Neural cell (in vitro differentiated cells): ENCODE results near the gene HEPACAM. TPM values are rescaled to one million over a fixed set of nuclear protein-coding genes. Genes with fewer than 3 reads are reported as not detected.

Experiments used
- H2AFZ ChIP-seq: fragments of 200-600, 300-800 bp; sonication (generic), shearing (Covaris generic); 2 replicates; pipeline ENCODE4 v1.6.0; 2014; ENCODE audit warnings: low read depth, mild to moderate bottlenecking, antibody characterized with exemption, low read length, moderate library complexity
- H3F3A ChIP-seq: fragments of 200-600 bp; shearing (Covaris generic); 2 replicates; pipeline ENCODE4 v1.6.1; 2016; ENCODE audit warnings: mild to moderate bottlenecking, moderate library complexity, mixed read lengths, antibody characterized with exemption, low read length; ENCODE audit not compliant: insufficient read depth, poor library complexity, severe bottlenecking
- H3K27ac ChIP-seq: fragments of 200-600, 300-800 bp; sonication (generic), shearing (Covaris generic); 2 replicates; pipeline ENCODE4 v1.5.1; 2014; ENCODE audit warnings: mild to moderate bottlenecking, low read length, moderate library complexity
- H3K27me3 ChIP-seq: fragments of 300-800, 200-600 bp; sonication (generic), shearing (Covaris generic); 2 replicates; pipeline ENCODE4 v1.6.0; 2014; ENCODE audit warnings: mild to moderate bottlenecking, low read depth, low read length, moderate library complexity; ENCODE audit not compliant: insufficient read depth
- H3K36me3 ChIP-seq: fragments of 300-800, 200-600 bp; sonication (generic), shearing (Covaris generic); 2 replicates; pipeline ENCODE4 v1.5.1; 2014; ENCODE audit warnings: mild to moderate bottlenecking, antibody characterized with exemption, low read length, moderate library complexity; ENCODE audit not compliant: insufficient read depth
- H3K4me2 ChIP-seq: fragments of 300-800, 200-600 bp; sonication (generic), shearing (Covaris generic); 2 replicates; pipeline ENCODE4 v1.6.0; 2014; ENCODE audit warnings: mild to moderate bottlenecking, low read length
- H3K4me3 ChIP-seq: fragments of 300-800, 200-600 bp; sonication (generic), shearing (Covaris generic); 2 replicates; pipeline ENCODE4 v1.5.1; 2014; ENCODE audit warnings: mild to moderate bottlenecking, low read length, moderate library complexity
- H3K79me2 ChIP-seq: fragments of 200-600 bp; shearing (Covaris generic); replicated peaks from 2 replicates; pipeline ENCODE4 v1.6.0; 2014; ENCODE audit warnings: mild to moderate bottlenecking, low read length, moderate library complexity; ENCODE audit not compliant: insufficient read depth
- H3K9ac ChIP-seq: fragments of 300-800, 200-600 bp; sonication (generic), shearing (Covaris generic); 2 replicates; pipeline ENCODE4 v1.6.1; 2016; ENCODE audit warnings: mild to moderate bottlenecking, low read length, mixed read lengths
- H3K9me2 ChIP-seq: fragments of 200-600 bp; shearing (Covaris generic); 2 replicates; pipeline ENCODE4 v1.6.1; 2016; ENCODE audit warnings: mild to moderate bottlenecking, low read length, mixed read lengths; ENCODE audit not compliant: insufficient read depth
- H3K9me3 ChIP-seq: fragments of 200-600, 300-800 bp; sonication (generic), shearing (Covaris generic); 2 replicates; pipeline ENCODE4 v1.6.1; 2016; ENCODE audit warnings: mild to moderate bottlenecking, mixed run types, low read length, moderate library complexity, mixed read lengths
- H4K20me1 ChIP-seq: fragments of 200-600 bp; shearing (Covaris generic); 2 replicates; pipeline ENCODE4 v1.6.1; 2016; ENCODE audit warnings: mild to moderate bottlenecking, mixed run types; ENCODE audit not compliant: insufficient read depth
- CTCF ChIP-seq: fragments of 450-650 bp; IDR thresholded peaks from 2 replicates; pipeline ENCODE4 v1.5.1; 2014; ENCODE audit warnings: antibody characterized with exemption, mild to moderate bottlenecking, moderate library complexity; ENCODE audit not compliant: poor library complexity, severe bottlenecking
- EP300 ChIP-seq: fragments of 450-650 bp; conservative IDR thresholded peaks from 2 replicates; pipeline ENCODE4 v1.6.1; 2014; ENCODE audit warnings: antibody characterized with exemption, mild to moderate bottlenecking, moderate library complexity; ENCODE audit not compliant: poor library complexity, severe bottlenecking
- EZH2 ChIP-seq: fragments of 200-600, 300-800 bp; shearing (Covaris generic), sonication (generic); IDR thresholded peaks from 2 replicates; pipeline ENCODE4 v1.6.1; 2014; ENCODE audit warnings: antibody characterized with exemption, low read length, borderline replicate concordance, mild to moderate bottlenecking; ENCODE audit not compliant: insufficient read depth, poor library complexity, severe bottlenecking
- MXI1 ChIP-seq: fragments of 450-650 bp; conservative IDR thresholded peaks from 2 replicates; pipeline ENCODE4 v1.6.1; 2014; ENCODE audit warnings: antibody characterized with exemption, mild to moderate bottlenecking; ENCODE audit not compliant: poor library complexity, severe bottlenecking
- POLR2AphosphoS5 ChIP-seq: IDR thresholded peaks from 2 replicates; pipeline ENCODE4 v1.6.1; 2012
- RAD21 ChIP-seq: fragments of 450-650 bp; conservative IDR thresholded peaks from 2 replicates; pipeline ENCODE4 v1.6.1; 2014; ENCODE audit warnings: antibody characterized with exemption, mild to moderate bottlenecking, moderate library complexity
- REST ChIP-seq: IDR thresholded peaks from 2 replicates; pipeline ENCODE4 v1.6.1; 2012; ENCODE audit warnings: borderline replicate concordance
- SMC3 ChIP-seq: fragments of 450-650 bp; conservative IDR thresholded peaks from 2 replicates; pipeline ENCODE4 v1.6.1; 2014; ENCODE audit warnings: antibody characterized with exemption, mild to moderate bottlenecking, moderate library complexity; ENCODE audit not compliant: poor library complexity
- TAF1 ChIP-seq: IDR thresholded peaks from 2 replicates; pipeline ENCODE4 v1.6.1; 2012; ENCODE audit warnings: low read depth
- polyA plus RNA-seq: library from polyadenylated mRNA; depleted of rRNA; stranded (reverse); fragments of >200 nt; gene quantifications from 2 replicates; pipeline ENCODE4 v1.2.3, GENCODE V29; 2014

HEPACAM gene
- polyA plus RNA-seq, 1 donor from 2014 or later: not detected

GRCh38 chr11:124937336-124937935 is 1.6 kb upstream of the HEPACAM start:
- Histone ChIP-seq H3K9me2 (no peaks in the 10 kb centered on the region), H3K36me3 (no peaks in the 10 kb centered on the region), H3K9ac (no peak overlapping the region), H3K4me3 (no peak overlapping the region), H3K27me3 (no peaks in the 10 kb centered on the region), H3K27ac (no peak overlapping the region), H3K4me2 (no peak overlapping the region), H3K9me3 (no peaks in the 10 kb centered on the region), H3K79me2 (no peaks in the 10 kb centered on the region), H2AFZ (no peak overlapping the region), H4K20me1 (no peaks in the 10 kb centered on the region), H3F3A (no peaks in the 10 kb centered on the region)
- TF ChIP-seq REST (no peak), CTCF (no peak), POLR2AphosphoS5 (no peak), RAD21 (no peak), TAF1 (no peak), SMC3 (no peak), EZH2 (no peak), MXI1 (no peak), EP300 (no peak)

- TF ChIP-seq MXI1 (no peak), POLR2AphosphoS5 (no peak), SMC3 (no peak), TAF1 (no peak), RAD21 (no peak), CTCF (no peak), EP300 (no peak), REST (no peak), EZH2 (no peak)
- H3K9me3 ChIP-seq: no peaks in the 10 kb centered on the region
- H3K79me2 ChIP-seq: no peaks in the 10 kb centered on the region
- H3K27me3 ChIP-seq: no peaks in the 10 kb centered on the region
- H3K4me3 ChIP-seq: no peak overlapping the region
- H3K4me2 ChIP-seq: no peak overlapping the region
- H3K9me2 ChIP-seq: no peaks in the 10 kb centered on the region
- no peaks in the 10 kb centered on the region for H4K20me1 ChIP-seq
- H3K27ac ChIP-seq: no peak overlapping the region
- no peak overlapping the region for H3K9ac ChIP-seq
- H3K36me3 ChIP-seq: no peaks in the 10 kb centered on the region
- no peak overlapping the region for H2AFZ ChIP-seq
- no peaks in the 10 kb centered on the region for H3F3A ChIP-seq
Measured at GRCh38 chr11:124934862-124935547, 842 bp downstream of the HEPACAM start.
